ENCODE data around the gene GINS3. TPM values are rescaled to one million over a fixed set of nuclear protein-coding genes. Genes with fewer than 3 reads are reported as not detected.
"Not testable (repeated sequence)": the region's sequence is repeated elsewhere in the genome, so short reads cannot be mapped to it uniquely, and the experiment has no call there.

GINS3 gene
- total RNA-seq, 1 experiment from 2014 or later = 22.9 TPM

DNA sequence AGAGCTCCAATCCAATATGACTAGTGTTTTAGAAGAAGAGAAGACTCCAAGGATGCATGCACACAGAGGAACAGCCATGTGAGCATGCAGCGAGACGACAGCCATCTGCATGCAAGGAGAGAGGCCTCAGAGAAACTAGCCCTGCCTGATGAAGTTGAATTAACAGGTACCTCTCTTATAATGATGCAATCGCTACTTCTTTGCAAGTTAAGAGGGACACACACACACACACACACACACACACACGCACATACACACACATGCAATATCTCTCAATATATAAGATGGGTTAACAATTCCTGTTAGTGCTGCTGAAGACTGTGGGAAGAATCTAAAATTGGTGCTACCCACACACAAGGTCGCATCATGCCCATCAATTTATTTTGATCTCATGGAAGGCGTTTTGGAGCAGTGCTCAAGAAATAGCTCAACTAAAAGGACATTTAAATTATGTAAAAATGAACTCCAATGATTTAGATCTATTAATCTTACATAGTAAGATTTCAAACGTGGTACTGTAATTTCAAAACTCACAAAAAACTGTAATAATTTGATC is 7.0 kb upstream of the GINS3 start:
- DNase-seq (ENCODE audit: low read depth) = no peak

DNA sequence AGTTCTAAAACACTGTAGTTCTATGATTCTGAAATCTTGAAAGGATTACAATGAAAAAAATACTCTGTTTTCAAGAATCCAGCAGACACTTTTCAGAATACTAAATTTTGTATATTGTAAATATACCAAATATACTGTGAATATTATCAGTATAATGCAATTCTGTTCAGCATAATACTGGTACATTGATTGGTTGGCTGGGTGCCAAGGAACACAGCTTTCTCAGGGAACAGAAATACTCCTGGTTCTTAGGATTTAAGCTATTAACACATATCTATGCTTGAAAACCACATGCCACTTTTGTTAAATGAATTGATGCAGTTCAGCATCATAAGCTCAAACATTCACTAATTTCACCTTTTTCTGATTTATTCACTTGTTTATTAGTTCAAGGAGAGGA is 2.5 kb upstream of the GINS3 start:
- DNase-seq (ENCODE audit: low read depth) = no peak

DNA sequence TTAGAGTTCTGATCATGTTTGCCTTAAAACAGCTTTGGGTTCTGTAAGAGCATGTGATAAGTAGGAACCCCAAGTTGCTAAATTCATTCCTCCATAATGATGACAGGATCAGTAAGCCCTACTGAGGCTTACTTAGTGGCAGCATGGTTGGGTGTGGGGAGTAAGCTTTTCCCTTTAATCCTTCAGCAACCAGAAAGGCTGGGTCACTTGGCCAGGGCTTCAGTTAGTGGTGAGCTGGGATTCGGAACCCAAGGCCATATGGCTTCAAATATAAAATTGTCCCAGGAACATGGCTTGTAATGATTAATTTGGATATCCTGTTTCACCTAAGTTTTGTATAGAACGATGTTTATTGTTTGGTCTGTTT is 850 bp downstream of the GINS3 start:
- no peak for DNase-seq (ENCODE audit: low read depth)

GRCh38 chr16:58396897-58397296 is 4.6 kb downstream of the GINS3 start:
- not testable (repeated sequence) for DNase-seq (ENCODE audit: low read depth)

- peak; percentile 57 for DNase-seq (ENCODE audit: low read depth)
These were observed 7.7 kb downstream of the GINS3 start for GRCh38 chr16:58399718-58400633.

GRCh38 chr16:58401305-58401704 is 9.0 kb downstream of the GINS3 start:
- DNase-seq (ENCODE audit: low read depth) = not testable (repeated sequence)

DNA sequence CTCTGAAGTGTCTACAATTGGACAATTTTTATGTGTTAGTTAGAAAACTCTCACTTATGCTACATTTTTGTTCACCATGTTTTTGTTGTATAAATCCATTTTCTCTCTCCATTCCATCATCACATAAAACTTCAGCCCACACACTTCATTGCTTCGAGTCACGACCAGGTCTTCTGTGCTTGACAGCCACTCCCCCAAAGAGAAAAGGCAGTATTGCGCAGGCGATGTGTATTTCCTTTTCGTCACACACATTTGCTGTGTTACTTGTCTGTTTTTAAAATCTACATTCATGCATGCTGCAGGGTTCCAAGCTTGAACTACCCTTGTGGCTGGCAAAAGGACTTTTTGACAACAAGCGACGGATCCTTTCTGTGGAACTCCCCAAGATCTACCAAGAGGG is 10.5 kb downstream of the GINS3 start:
- DNase-seq (ENCODE audit: low read depth) = no peak

DNA sequence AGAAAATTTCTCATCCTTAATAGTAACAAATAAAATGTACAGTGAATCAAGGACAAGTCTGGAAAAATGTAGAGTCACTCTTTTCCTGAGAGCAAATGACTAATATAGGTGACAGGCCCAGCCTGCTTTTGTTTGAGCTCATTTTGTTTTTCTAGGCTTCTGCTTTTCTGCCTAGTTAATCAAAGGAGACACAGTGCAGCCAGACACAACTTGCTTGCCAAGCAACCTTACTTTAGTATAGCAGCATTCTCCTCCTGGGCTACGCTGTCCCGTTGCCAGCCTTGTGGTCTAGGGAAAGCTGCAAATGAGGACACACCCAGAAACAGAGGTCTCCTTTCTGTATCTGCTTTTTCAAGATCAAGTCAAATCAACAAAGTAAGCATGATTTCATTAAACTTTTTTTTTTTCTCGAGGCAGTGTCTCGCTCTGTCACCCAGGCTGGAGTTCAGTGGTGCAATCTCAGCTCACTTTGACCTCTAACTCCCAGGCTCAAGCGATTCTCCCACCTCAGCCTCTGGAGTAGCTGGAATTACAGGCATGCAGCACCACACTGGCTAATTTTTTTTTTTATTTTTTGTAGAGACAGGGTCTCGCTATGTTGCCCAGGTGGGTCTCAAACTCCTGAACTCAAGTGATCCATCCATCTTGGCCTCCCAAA is 17.2 kb downstream of the GINS3 start:
- peak; percentile 85 for DNase-seq (ENCODE audit: low read depth)

DNA sequence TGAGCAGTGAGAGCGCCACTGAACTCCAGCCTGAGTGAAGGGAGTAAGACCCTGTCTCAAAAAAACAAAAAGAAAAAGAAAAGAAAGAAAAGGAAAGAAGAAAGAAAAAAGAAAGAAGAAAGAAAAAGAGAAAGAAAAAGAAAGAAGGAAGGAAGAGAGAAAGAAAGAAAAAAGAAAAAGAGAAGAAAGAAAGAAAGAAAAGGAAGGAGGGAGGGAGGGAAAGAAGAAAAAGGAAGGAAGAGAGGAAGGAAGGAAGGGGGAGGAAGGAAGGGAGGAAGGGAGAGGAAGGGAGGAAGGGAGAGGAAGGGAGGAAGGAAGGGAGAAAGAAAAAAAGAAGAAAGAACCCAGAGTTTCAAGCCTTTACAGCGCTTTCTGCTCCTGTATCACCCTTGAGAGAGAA is 19.1 kb downstream of the GINS3 start:
- no peak for DNase-seq (ENCODE audit: low read depth)

GRCh38 chr16:58411736-58412614 is 19.7 kb downstream of the GINS3 start:
- DNase-seq (ENCODE audit: low read depth) = peak; percentile 31

DNA sequence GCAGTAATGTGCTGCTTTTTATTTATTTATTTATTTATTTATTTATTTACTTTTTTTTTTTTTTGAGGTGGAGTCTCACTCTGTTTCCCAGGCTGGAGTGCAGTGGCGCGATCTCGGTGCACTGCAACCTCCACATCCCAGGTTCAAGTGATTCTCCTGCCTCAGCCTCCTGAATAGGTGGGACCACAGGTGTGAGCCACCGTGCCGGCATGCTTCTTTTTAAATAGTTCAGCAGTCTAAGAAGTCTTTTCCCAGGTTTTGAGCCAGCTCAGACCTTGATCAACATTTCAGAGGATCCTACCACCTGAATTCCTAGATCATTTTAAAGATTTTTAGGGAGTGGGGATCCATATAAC is 20.3 kb downstream of the GINS3 start:
- DNase-seq (ENCODE audit: low read depth) = not testable (repeated sequence)

DNA sequence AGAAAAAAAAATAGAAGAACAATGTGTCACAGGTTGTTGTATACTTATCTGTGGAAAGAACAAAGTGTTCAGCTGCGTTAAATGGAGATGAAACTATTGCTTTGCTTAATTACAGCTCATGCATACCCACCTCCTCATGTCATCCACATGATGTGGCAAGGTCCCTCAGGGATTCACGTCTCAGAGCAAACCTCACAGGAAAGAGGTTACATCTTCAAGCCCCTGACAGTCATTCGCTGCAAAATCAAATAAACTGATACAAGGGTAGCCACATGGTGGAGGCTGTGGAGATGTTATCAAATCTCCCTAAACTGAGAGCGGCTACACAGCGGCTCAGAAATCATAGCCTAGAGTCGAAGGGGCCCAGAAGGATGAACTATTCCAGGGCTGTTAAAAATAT is 21.1 kb downstream of the GINS3 start:
- DNase-seq (ENCODE audit: low read depth) = no peak

DNA sequence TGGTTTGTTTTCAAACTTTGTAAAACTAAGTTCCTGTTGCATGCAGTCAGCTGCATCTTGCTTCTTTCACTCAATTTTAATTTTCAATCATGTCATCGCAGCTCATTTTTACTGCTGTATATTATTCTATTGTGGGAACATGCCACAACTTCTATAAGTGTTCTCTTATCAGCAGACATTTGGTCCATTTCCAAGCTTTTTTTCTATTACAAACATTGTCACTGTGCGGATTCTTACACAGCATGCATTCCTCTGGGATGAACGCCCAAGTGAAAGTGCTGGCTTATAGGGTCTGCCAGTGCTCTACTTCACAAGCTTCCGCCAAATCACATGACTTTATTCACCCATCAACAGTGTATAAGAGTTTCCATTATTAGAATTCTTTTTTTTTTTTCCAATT is 22.7 kb downstream of the GINS3 start:
- no peak for DNase-seq (ENCODE audit: low read depth)

GRCh38 chr16:58415961-58416360 is 23.7 kb downstream of the GINS3 start:
- DNase-seq (ENCODE audit: low read depth) = not testable (repeated sequence)

DNA sequence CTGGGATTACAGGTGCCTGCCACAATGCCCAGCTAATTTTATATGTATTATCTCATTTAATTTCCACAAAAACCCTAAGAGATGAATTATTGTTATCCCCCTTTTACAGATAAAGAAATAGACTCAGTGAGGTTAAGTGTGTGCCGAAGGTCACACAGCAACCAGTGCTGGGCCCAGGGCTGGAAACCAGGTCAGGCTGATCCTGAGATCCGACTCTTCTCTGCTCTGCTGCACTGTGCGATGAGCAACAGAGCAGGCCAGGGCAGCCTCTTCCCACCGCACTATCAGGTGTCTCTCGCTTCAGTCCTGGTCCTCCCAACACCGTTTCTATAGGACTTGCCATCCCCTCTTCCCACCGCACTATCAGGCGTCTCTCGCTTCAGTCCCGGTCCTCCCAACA is 24.8 kb downstream of the GINS3 start:
- DNase-seq (ENCODE audit: low read depth) = no peak

GRCh38 chr16:58417600-58417999 is 25.3 kb downstream of the GINS3 start:
- no peak for DNase-seq (ENCODE audit: low read depth)

DNA sequence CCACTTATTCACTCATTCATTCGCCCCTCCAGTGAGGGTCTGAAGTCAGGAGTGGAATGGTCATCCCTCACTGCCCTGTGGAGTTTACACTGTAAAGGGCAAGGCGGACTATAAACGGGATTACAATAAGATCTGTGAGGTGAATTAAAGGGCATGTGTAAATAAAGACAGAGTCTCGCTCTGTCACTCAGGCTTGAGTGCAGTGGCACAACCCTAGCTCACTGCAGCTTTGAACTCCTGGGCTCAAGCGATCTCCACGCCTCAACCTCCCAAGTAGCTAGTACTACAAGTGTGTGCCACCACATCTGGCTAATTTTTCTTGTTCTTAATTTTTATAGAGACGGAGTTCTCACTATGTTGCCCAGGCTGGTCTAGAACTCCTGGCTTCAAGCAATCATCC is 25.8 kb downstream of the GINS3 start:
- no peak for DNase-seq (ENCODE audit: low read depth)

DNA sequence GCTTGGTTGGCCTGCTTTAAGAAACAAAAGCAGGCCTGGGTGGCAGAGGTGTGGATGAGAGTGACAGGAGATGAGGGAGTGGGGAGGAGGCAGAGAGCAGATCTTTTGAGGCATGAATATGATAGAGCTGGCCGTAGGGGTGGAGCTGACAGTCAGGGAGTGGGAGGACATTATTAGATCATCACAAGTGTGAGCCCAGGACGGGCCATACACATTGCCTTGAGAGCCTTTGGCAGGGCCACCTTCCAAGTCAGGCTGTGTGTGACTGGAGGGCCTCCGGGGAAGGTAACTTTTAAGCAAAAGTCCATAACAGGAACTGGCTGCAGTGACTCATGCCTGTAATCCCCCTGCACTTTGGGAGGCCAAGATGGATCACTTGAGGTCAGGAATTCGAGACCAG is 26.3 kb downstream of the GINS3 start:
- DNase-seq (ENCODE audit: low read depth) = peak; percentile 62

GRCh38 chr16:58419241-58419990 is 27.1 kb downstream of the GINS3 start:
- no peak for DNase-seq (ENCODE audit: low read depth)

GRCh38 chr16:58421059-58421458 is 28.8 kb downstream of the GINS3 start:
- DNase-seq (ENCODE audit: low read depth) = no peak

- DNase-seq (ENCODE audit: low read depth) = peak; percentile 84
These were observed 29.3 kb downstream of the GINS3 start for GRCh38 chr16:58421529-58421928.

All from HT1080 (cell line).